Measurements from ENCODE around the gene PFKP.
"Not testable (repeated sequence)": the region's sequence is repeated elsewhere in the genome, so short reads cannot be mapped to it uniquely, and the experiment has no call there.

The PFKP gene

GRCh38 chr10:3099291-3100092, 32.1 kb downstream of the PFKP start:
- no peak for DNase-seq

- DNase-seq = no peak
Observed at GRCh38 chr10:3100093-3100792, 32.9 kb downstream of the PFKP start.

GRCh38 chr10:3100856-3101640, 33.7 kb downstream of the PFKP start:
- DNase-seq = no peak

- no peak for DNase-seq
Observed at GRCh38 chr10:3102720-3103427, 35.5 kb downstream of the PFKP start.

- DNase-seq = no peak
Observed at GRCh38 chr10:3103646-3104045, 36.3 kb downstream of the PFKP start.

DNA sequence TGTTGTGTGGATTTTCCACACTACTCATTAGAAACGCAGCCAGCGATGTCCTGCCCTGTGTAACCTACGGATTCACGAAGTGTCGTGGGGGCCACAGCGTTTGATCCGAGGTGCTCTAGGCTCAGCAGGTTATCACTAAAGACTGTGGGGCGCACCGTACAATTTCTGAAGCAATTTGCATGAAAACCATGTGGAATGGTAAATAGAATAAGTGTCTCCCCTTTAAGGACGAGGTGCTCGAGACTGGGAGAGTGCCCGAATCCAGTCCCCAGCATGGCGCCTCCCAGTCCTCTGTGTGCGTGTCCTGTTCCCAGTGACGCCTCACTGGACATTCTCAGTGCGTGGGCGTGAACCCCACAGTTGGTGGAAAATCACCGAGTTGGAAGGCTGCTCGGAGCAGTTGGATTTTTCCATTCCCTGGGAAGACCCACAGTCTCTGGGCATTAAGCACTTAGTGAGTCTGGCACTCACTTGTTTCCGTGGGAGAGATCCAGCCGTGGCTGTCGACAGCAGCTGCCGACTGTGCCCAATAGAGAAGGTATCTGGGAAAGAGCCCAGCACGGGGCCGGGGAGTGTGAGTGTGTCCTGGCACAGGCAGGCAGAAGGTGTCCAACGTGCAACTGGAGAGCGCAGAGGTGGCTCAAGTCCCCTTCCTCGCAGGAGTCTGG, 37.0 kb downstream of the PFKP start:
- DNase-seq = no peak

DNA sequence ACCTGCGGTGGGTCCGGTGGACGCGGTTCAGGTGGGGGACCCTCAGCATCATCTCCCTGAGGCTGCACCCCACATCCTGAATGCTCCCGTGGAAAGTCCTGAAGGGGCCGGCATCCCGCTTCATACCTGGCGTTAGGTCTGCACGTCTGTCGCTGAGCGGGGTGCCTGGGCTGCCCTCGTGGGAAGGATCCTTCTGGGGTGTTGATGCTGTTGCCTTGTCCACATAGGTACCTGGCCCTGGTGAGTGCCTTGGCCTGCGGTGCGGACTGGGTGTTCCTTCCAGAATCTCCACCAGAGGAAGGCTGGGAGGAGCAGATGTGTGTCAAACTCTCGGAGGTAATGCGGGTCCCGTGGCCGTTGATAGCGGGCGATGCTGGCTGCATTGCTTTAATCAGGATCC, 37.8 kb downstream of the PFKP start:
- no peak for DNase-seq

DNA sequence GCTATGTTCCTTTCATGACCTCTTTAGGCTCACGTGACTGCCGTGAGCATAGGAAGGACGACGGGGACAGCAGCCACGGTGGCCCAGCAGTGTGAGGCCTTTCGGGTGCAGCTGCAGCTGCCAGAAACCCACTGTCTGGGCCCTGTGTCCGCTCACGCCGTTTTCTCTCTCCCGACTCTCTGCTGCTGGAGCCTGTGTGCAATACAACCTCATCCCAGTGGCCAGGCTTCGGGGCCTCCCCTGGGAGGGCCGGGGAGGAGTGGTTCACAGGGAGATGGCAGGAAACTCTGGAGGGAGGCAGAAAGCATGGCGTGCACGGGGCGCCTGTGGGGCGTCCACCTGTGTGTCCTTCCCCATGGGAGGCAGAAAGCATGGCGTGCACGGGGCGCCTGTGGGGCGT, 38.6 kb downstream of the PFKP start:
- DNase-seq = no peak

- DNase-seq = not testable (repeated sequence)
Observed at GRCh38 chr10:3106328-3106727, 39.0 kb downstream of the PFKP start.

- no peak for DNase-seq
Observed at GRCh38 chr10:3106928-3107425, 39.6 kb downstream of the PFKP start.

DNA sequence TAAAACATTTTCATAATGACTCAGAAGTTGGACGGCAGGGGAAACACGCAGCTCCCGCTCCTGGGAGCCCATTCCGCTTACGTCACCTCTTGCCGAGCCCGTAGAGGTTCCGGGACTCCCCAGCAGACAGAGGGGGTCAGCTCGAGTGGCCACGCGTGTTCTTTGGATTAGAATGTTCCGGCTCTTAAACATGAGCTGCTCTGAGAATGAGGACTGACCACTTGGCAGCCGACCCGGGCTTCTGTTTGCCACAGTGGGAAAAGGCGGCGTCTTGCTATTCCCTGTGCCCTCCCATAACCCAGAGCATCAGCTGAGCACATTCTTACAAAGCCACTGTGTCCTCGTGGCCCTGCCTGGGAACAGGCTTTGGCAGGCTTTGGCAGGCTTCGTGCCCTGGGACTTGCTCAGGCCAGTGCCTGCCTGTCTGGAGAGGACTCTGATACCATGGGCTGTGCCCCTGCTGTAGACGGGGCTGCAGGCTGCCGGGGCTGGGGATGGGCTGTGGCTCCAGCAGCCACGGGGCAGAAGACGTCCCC, 40.1 kb downstream of the PFKP start:
- DNase-seq = no peak

- no peak for DNase-seq
Observed at GRCh38 chr10:3108033-3108432, 40.7 kb downstream of the PFKP start.

GRCh38 chr10:3108575-3109105, 41.3 kb downstream of the PFKP start:
- DNase-seq = no peak

GRCh38 chr10:3109196-3109595, 41.8 kb downstream of the PFKP start:
- no peak for DNase-seq

DNA sequence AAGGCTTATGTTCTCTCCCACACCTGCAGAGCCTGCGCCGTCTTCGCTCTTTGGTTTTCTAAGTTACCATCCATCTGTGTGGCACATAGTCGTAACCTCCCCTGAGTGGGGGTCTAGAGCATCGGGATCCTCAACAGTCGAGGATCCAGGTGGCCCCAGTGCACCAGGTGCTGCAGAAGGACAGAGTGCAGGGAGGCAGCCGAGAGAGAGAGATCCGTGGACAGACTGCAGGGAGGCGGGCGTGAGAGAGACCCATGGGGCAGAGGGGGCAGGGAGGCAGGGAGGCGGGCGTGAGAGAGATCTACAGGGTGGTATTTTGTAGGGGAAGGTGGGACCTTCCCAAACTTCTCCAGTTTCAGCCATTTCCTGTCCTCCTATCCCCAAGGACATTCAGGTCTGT, 42.3 kb downstream of the PFKP start:
- no peak for DNase-seq

- DNase-seq = no peak
Observed at GRCh38 chr10:3110782-3111620, 43.7 kb downstream of the PFKP start.

GRCh38 chr10:3111621-3112163, 44.3 kb downstream of the PFKP start:
- DNase-seq = no peak

- no peak for DNase-seq
Observed at GRCh38 chr10:3113343-3113720, 46.0 kb downstream of the PFKP start.

DNA sequence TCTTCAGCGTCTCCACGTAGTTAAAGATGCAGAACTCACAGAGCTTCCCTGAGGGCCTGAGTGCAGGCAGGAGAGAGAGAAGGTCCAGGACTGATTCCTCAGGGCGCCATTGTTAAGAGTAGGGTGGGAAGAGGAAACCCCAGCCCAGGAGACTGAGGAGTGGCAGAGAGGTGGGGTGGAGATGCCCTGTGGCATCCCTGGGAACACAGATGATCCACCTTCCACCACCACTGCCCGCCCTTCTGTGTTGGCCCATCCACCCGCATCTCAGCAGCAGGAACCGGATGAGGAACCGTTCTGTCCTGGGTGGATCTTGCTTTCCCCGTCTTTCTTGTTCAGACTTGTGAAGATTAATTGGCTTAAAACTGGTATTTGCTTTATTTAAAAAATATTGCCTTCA, 48.3 kb downstream of the PFKP start:
- no peak for DNase-seq

GRCh38 chr10:3116508-3117100, 49.3 kb downstream of the PFKP start:
- no peak for DNase-seq

Data from GDM1 (cell line).